HepG2 (cell line): ENCODE results near the gene SLC29A1. TPM values are rescaled to one million over a fixed set of nuclear protein-coding genes. Genes with fewer than 3 reads are reported as not detected.

Source experiments
- ARHGAP35 ChIP-seq: sonication (generic); formaldehyde crosslinking; IDR thresholded peaks from 2 replicates; pipeline ENCODE4 v1.9.0; 2022; ENCODE audit warnings: mild to moderate bottlenecking, inconsistent platforms, moderate library complexity, missing genetic modification reagents, borderline replicate concordance
- EED ChIP-seq: sonication (generic); formaldehyde crosslinking; IDR thresholded peaks from 2 replicates; pipeline ENCODE4 v1.5.0; 2020; ENCODE audit warnings: mild to moderate bottlenecking, missing genetic modification reagents
- FOXA3 ChIP-seq: IDR thresholded peaks from 2 replicates; pipeline ENCODE4 v1.6.1; 2016; ENCODE audit warnings: missing genetic modification reagents, missing compliant biosample characterization
- JDP2 ChIP-seq: sonication (generic); formaldehyde crosslinking; IDR thresholded peaks from 2 replicates; pipeline ENCODE4 v1.8.1; 2022; ENCODE audit warnings: missing genetic modification reagents, borderline replicate concordance
- MEIS2 ChIP-seq: sonication (generic); formaldehyde crosslinking; IDR thresholded peaks from 2 replicates; pipeline ENCODE4 v1.9.0; 2021; ENCODE audit warnings: mild to moderate bottlenecking, missing genetic modification reagents
- NCOA5 ChIP-seq: sonication (generic); formaldehyde crosslinking; IDR thresholded peaks from 2 replicates; pipeline ENCODE4 v1.4.0; 2020; ENCODE audit warnings: missing genetic modification reagents
- NFYC ChIP-seq: IDR thresholded peaks from 2 replicates; pipeline ENCODE4 v1.6.1; 2016; ENCODE audit warnings: missing genetic modification reagents, missing compliant biosample characterization
- NRL ChIP-seq: sonication (generic); formaldehyde crosslinking; IDR thresholded peaks from 2 replicates; pipeline ENCODE4 v1.5.0; 2020; ENCODE audit warnings: missing genetic modification reagents, mild to moderate bottlenecking, moderate library complexity, borderline replicate concordance
- PAWR ChIP-seq: sonication (generic); formaldehyde crosslinking; IDR thresholded peaks from 2 replicates; pipeline ENCODE4 v1.4.0; 2020; ENCODE audit warnings: missing genetic modification reagents, mild to moderate bottlenecking, borderline replicate concordance
- RBFOX2 ChIP-seq: fragments of 200-400 bp; formaldehyde crosslinking; IDR thresholded peaks from 2 replicates; pipeline ENCODE4 v1.6.1; 2017; ENCODE audit warnings: low read depth, mild to moderate bottlenecking, low read length
- RFX5 ChIP-seq: IDR thresholded peaks from 2 replicates; pipeline ENCODE4 v1.6.1; 2011; ENCODE audit warnings: low read depth, low read length, improper control_type of control experiment
- SRSF1 ChIP-seq: fragments of 200-400 bp; formaldehyde crosslinking; optimal IDR thresholded peaks from 2 replicates; pipeline ENCODE3; 2017; ENCODE audit warnings: mild to moderate bottlenecking, low read depth, low read length, moderate library complexity
- YY1 ChIP-seq: IDR thresholded peaks from 2 replicates; pipeline ENCODE4 v1.6.1; 2011; ENCODE audit warnings: low read length, low read depth, moderate library complexity, mild to moderate bottlenecking; ENCODE audit not compliant: insufficient read depth, insufficient replicate concordance
- ZFP90 ChIP-seq: sonication (generic); formaldehyde crosslinking; IDR thresholded peaks from 2 replicates; pipeline ENCODE4 v1.8.0; 2022; ENCODE audit warnings: missing genetic modification reagents, mild to moderate bottlenecking, inconsistent platforms, borderline replicate concordance
- ZNF615 ChIP-seq: sonication (generic); formaldehyde crosslinking; IDR thresholded peaks from 2 replicates; pipeline ENCODE4 v1.5.0; 2020; ENCODE audit warnings: mild to moderate bottlenecking, missing genetic modification reagents, borderline replicate concordance
- ZNF674 ChIP-seq: sonication (generic); formaldehyde crosslinking; IDR thresholded peaks from 2 replicates; pipeline ENCODE4 v1.5.0; 2020; ENCODE audit warnings: low read depth, mild to moderate bottlenecking, missing genetic modification reagents
- ZNF777 ChIP-seq: sonication (generic); formaldehyde crosslinking; IDR thresholded peaks from 2 replicates; pipeline ENCODE4 v1.4.0; 2020; ENCODE audit warnings: missing genetic modification reagents
- polyA plus RNA-seq, 8 experiments: library from polyadenylated mRNA; depleted of rRNA in 3 of 8; stranded (reverse) in 7 of 8; unstranded in 1 of 8; fragments of >200 nt; fragmentation: Illumina TruSeq in 4 of 8; extraction: Trizol in 4 of 8; gene quantifications; 2 replicates each; pipeline versions ENCODE4 v1.2.1 to v1.2.3, GENCODE V29; 2011 to 2016; ENCODE audit warnings: low read depth in 4 of 8, missing spikeins in 1 of 8, mixed read lengths in 1 of 8; ENCODE audit not compliant: insufficient read depth in 1 of 8
- total RNA-seq, 5 experiments: library from RNA; depleted of rRNA; stranded (reverse); fragments of >200 nt; fragmentation: Illumina TruSeq; extraction: Trizol; gene quantifications; 2 replicates each; pipeline ENCODE4 v1.2.3, GENCODE V29; 2016; ENCODE audit warnings: low read depth in 1 of 5
- TF ChIP-seq, protein P1 (sequence below): sonication (generic); formaldehyde crosslinking; IDR thresholded peaks from 2 replicates; pipeline ENCODE4 v1.4.0; 2020; ENCODE audit warnings: missing genetic modification reagents, borderline replicate concordance
- TF ChIP-seq, protein P2 (sequence below): sonication (generic); formaldehyde crosslinking; IDR thresholded peaks from 2 replicates; pipeline ENCODE4 v1.4.0; 2020; ENCODE audit warnings: mild to moderate bottlenecking, missing genetic modification reagents, borderline replicate concordance
- TF ChIP-seq, protein P3 (sequence below): conservative IDR thresholded peaks from 2 replicates; pipeline ENCODE4 v1.6.1; 2018; ENCODE audit warnings: missing genetic modification reagents

SLC29A1 gene
- total and polyA plus RNA-seq, 2 of the 13 experiments (the other 11 are each of a cell fraction or from before 2014, with no cell fraction given): 43.2 to 106 TPM

DNA sequence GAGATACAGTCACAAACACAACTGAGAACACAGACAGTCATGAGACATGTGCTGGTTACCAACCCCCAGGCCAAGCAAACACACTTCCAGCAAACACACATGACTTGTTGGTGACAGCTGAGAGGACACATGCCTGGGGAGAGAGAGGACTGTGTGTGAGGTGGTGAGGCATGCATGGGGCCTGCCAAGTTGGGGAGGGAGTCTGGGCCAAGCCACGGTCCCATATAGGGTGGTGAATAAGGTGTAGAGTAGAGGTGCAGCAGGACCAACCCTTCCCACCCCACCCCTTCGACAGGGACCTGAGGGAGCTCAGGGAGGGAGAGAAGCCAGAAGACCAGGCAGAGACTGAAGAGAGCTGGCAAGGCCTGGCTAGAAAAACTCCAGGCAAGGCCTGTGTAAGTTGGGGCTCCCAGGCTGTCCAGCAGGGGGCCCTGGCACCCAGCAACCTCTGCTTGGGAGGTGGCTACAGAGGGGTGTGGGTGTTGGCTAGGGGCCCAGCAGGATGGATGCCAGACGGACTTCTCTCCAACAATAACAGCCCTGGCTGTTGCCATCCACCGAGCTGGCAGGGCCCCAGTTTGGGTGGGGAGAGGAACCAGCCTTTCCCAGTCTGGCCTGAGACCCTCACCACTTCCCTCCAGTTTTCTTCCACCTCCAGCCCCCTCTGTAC is 2.0 kb upstream of the SLC29A1 start (continued):
- 0 out of 2 replicates have a peak, but pooled peaks have one; percentile 26 for TF ChIP-seq NRL (CRISPR knock-in tag)
- TF ChIP-seq PAWR (CRISPR knock-in tag): no peak
- 0 out of 2 replicates have a peak, but pooled peaks have one; percentile 26 for TF ChIP-seq ARHGAP35 (CRISPR knock-in tag)
- no peak for TF ChIP-seq RFX5
- no peak for TF ChIP-seq JDP2 (CRISPR knock-in tag)
- peak; percentile 49; the same call in 1 of the 2 replicates for TF ChIP-seq ZNF777 (CRISPR knock-in tag)
- TF ChIP-seq, protein P1, sequence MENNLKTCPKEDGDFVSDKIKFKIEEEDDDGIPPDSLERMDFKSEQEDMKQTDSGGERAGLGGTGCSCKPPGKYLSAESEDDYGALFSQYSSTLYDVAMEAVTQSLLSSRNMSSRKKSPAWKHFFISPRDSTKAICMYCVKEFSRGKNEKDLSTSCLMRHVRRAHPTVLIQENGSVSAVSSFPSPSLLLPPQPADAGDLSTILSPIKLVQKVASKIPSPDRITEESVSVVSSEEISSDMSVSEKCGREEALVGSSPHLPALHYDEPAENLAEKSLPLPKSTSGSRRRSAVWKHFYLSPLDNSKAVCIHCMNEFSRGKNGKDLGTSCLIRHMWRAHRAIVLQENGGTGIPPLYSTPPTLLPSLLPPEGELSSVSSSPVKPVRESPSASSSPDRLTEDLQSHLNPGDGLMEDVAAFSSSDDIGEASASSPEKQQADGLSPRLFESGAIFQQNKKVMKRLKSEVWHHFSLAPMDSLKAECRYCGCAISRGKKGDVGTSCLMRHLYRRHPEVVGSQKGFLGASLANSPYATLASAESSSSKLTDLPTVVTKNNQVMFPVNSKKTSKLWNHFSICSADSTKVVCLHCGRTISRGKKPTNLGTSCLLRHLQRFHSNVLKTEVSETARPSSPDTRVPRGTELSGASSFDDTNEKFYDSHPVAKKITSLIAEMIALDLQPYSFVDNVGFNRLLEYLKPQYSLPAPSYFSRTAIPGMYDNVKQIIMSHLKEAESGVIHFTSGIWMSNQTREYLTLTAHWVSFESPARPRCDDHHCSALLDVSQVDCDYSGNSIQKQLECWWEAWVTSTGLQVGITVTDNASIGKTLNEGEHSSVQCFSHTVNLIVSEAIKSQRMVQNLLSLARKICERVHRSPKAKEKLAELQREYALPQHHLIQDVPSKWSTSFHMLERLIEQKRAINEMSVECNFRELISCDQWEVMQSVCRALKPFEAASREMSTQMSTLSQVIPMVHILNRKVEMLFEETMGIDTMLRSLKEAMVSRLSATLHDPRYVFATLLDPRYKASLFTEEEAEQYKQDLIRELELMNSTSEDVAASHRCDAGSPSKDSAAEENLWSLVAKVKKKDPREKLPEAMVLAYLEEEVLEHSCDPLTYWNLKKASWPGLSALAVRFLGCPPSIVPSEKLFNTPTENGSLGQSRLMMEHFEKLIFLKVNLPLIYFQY (CRISPR knock-in tag): no peak
- peak; percentile 40; the same call in 1 of the 2 replicates for TF ChIP-seq ZFP90 (CRISPR knock-in tag)
- no peak for TF ChIP-seq NFYC (CRISPR knock-in tag)
- TF ChIP-seq RBFOX2: no peak
- TF ChIP-seq FOXA3 (CRISPR knock-in tag): peak; percentile 47; the same call in 1 of the 2 replicates
- TF ChIP-seq, protein P2, sequence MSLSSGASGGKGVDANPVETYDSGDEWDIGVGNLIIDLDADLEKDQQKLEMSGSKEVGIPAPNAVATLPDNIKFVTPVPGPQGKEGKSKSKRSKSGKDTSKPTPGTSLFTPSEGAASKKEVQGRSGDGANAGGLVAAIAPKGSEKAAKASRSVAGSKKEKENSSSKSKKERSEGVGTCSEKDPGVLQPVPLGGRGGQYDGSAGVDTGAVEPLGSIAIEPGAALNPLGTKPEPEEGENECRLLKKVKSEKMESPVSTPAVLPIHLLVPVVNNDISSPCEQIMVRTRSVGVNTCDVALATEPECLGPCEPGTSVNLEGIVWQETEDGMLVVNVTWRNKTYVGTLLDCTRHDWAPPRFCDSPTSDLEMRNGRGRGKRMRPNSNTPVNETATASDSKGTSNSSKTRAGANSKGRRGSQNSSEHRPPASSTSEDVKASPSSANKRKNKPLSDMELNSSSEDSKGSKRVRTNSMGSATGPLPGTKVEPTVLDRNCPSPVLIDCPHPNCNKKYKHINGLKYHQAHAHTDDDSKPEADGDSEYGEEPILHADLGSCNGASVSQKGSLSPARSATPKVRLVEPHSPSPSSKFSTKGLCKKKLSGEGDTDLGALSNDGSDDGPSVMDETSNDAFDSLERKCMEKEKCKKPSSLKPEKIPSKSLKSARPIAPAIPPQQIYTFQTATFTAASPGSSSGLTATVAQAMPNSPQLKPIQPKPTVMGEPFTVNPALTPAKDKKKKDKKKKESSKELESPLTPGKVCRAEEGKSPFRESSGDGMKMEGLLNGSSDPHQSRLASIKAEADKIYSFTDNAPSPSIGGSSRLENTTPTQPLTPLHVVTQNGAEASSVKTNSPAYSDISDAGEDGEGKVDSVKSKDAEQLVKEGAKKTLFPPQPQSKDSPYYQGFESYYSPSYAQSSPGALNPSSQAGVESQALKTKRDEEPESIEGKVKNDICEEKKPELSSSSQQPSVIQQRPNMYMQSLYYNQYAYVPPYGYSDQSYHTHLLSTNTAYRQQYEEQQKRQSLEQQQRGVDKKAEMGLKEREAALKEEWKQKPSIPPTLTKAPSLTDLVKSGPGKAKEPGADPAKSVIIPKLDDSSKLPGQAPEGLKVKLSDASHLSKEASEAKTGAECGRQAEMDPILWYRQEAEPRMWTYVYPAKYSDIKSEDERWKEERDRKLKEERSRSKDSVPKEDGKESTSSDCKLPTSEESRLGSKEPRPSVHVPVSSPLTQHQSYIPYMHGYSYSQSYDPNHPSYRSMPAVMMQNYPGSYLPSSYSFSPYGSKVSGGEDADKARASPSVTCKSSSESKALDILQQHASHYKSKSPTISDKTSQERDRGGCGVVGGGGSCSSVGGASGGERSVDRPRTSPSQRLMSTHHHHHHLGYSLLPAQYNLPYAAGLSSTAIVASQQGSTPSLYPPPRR (CRISPR knock-in tag): no peak
- peak; percentile 19 for TF ChIP-seq YY1
- TF ChIP-seq, protein P3, sequence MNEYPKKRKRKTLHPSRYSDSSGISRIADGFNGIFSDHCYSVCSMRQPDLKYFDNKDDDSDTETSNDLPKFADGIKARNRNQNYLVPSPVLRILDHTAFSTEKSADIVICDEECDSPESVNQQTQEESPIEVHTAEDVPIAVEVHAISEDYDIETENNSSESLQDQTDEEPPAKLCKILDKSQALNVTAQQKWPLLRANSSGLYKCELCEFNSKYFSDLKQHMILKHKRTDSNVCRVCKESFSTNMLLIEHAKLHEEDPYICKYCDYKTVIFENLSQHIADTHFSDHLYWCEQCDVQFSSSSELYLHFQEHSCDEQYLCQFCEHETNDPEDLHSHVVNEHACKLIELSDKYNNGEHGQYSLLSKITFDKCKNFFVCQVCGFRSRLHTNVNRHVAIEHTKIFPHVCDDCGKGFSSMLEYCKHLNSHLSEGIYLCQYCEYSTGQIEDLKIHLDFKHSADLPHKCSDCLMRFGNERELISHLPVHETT (CRISPR knock-in tag): 0 out of 2 replicates have a peak, but pooled peaks have one; percentile 17
- TF ChIP-seq MEIS2 (CRISPR knock-in tag): no peak
- TF ChIP-seq NCOA5 (CRISPR knock-in tag): no peak
- no peak for TF ChIP-seq EED (CRISPR knock-in tag)
- TF ChIP-seq ZNF615 (CRISPR knock-in tag): no peak
- no peak for TF ChIP-seq ZNF674 (CRISPR knock-in tag)
- no peak for TF ChIP-seq SRSF1
